Mesendoderm (in vitro differentiated cells): ENCODE data around the gene DENND4C.
"Not testable (repeated sequence)": the region's sequence is repeated elsewhere in the genome, so short reads cannot be mapped to it uniquely, and the experiment has no call there.

Source experiments
- DNase-seq: peaks from one replicate; pipeline ENCODE4 v3.0.0; 2013
- H2AK5ac ChIP-seq: 2 replicates; pipeline ENCODE4 v1.6.1; 2013; ENCODE audit warnings: low read length, inconsistent platforms
- H2BK120ac ChIP-seq: 2 replicates; pipeline ENCODE4 v1.6.1; 2013; ENCODE audit warnings: low read depth, mild to moderate bottlenecking, low read length, moderate library complexity, mixed read lengths
- H2BK15ac ChIP-seq: replicated peaks from 2 replicates; pipeline ENCODE4 v1.6.1; 2013; ENCODE audit warnings: low read depth, mild to moderate bottlenecking, moderate library complexity
- H2BK5ac ChIP-seq: 2 replicates; pipeline ENCODE4 v1.6.1; 2013; ENCODE audit warnings: low read length, inconsistent platforms
- H3K18ac ChIP-seq: 2 replicates; pipeline ENCODE4 v1.6.1; 2013; ENCODE audit warnings: mild to moderate bottlenecking, low read length, mixed read lengths
- H3K23ac ChIP-seq: one replicate; pipeline ENCODE4 v1.6.1; 2013; ENCODE audit warnings: low read length
- H3K27ac ChIP-seq: 2 replicates; pipeline ENCODE4 v1.5.1; 2013; ENCODE audit warnings: low read depth, mild to moderate bottlenecking, inconsistent platforms, low read length, moderate library complexity
- H3K27me3 ChIP-seq: 2 replicates; pipeline ENCODE4 v1.6.1; 2013; ENCODE audit warnings: low read length, control low read depth, mild to moderate bottlenecking, inconsistent platforms; ENCODE audit not compliant: insufficient read depth, poor library complexity
- H3K36me3 ChIP-seq: 2 replicates; pipeline ENCODE4 v1.6.1; 2013; ENCODE audit warnings: low read length, inconsistent platforms; ENCODE audit not compliant: control insufficient read depth, insufficient read depth
- H3K4ac ChIP-seq: one replicate; pipeline ENCODE4 v1.6.1; 2013; ENCODE audit warnings: low read depth, mild to moderate bottlenecking, low read length, moderate library complexity
- H3K4me1 ChIP-seq: 2 replicates; pipeline ENCODE4 v1.6.1; 2013; ENCODE audit warnings: low read depth, low read length, inconsistent platforms; ENCODE audit not compliant: control insufficient read depth
- H3K4me2 ChIP-seq: 2 replicates; pipeline ENCODE4 v1.6.1; 2013; ENCODE audit warnings: low read length
- H3K4me3 ChIP-seq: 2 replicates; pipeline ENCODE4 v1.5.1; 2013; ENCODE audit warnings: mild to moderate bottlenecking, low read length
- H3K56ac ChIP-seq: one replicate; pipeline ENCODE4 v1.6.1; 2013; ENCODE audit warnings: low read length
- H3K79me1 ChIP-seq: 2 replicates; pipeline ENCODE4 v1.6.1; 2013; ENCODE audit warnings: low read length, inconsistent platforms
- H3K79me2 ChIP-seq: 2 replicates; pipeline ENCODE4 v1.6.1; 2013; ENCODE audit warnings: mild to moderate bottlenecking, low read length; ENCODE audit not compliant: control insufficient read depth, insufficient read depth
- H3K9ac ChIP-seq: 2 replicates; pipeline ENCODE4 v1.6.1; 2013; ENCODE audit warnings: low read length, inconsistent platforms
- H4K5ac ChIP-seq: one replicate; pipeline ENCODE4 v1.6.1; 2013; ENCODE audit warnings: low read length
- H4K8ac ChIP-seq: one replicate; pipeline ENCODE4 v1.6.1; 2013; ENCODE audit warnings: low read depth, mild to moderate bottlenecking, control low read depth, low read length, moderate library complexity
- WGBS: extraction: QIAGEN DNeasy Blood & Tissue Kit; methylation state at CpG from one replicate; pipeline ENCODE4 v1.1.7; 2013; ENCODE audit warnings: low lambda C conversion rate, missing lambda C conversion rate; ENCODE audit not compliant: insufficient coverage; ENCODE audit errors: extremely low coverage; 5-methylcytosine and 5-hydroxymethylcytosine counted together

DENND4C gene

DNA sequence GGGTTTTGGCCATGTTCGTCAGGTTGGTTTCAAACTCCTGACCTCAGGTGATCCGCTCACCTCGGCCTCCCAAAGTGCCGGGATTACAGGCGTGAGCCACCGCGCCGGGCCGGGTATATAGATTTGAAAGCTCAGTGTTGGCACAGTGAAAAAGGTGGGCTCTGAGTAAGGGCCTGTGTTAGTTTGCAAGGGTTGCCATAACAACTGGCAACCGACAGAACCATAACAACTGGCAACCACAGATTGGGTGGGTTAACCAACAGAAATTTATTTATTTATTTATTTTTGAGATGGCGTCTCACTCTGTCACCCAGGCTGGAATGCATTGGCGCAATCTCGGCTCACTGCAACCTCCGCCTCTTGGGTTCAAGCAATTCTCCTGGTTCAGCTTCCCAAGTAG is 154.7 kb downstream of the DENND4C start:
- not testable (repeated sequence) for H3K79me1 ChIP-seq, H3K27ac ChIP-seq, H3K18ac ChIP-seq, H2BK5ac ChIP-seq, H3K4me3 ChIP-seq, H3K4me2 ChIP-seq, H3K79me2 ChIP-seq, H2BK120ac ChIP-seq, H3K4me1 ChIP-seq, H3K27me3 ChIP-seq, DNase-seq, H3K36me3 ChIP-seq, H2AK5ac ChIP-seq, H3K4ac ChIP-seq, H4K5ac ChIP-seq, H3K23ac ChIP-seq, H2BK15ac ChIP-seq, H3K56ac ChIP-seq, H3K9ac ChIP-seq, H4K8ac ChIP-seq
- WGBS = no CpG with 5 or more reads among the region's 14 CpGs

DNA sequence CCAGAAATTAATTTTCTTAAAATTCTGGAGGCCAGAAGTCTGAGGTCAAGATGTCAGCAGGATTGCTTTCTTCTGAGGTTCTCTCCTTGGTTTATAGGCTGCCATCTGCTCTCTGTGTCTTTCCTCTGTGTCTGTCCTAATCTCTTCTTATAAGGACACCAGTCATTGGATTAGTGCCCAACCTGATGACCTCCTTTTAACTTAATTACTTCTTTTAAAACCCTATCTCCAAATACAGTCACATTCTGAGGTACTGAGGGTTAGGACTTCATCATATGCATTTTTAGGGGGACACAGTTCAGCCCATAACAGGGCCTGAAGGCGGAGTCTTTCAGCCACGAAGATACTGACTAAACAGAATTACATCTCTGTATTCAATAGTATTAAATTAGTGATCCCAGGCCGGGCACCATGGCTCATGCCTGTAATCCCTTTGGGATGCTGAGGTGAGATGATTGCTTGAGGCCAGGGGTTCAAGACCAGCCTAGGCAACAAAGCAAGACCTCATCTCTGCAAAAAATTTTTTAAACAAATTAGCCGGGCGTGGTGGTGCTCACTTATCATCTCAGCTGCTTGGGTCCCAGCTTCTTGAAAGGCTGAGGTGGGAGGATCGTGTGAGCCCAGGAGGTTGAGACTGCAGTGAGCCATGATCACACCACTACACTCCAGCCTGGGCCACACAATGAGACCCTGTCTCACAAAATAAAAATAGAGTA is 155.5 kb downstream of the DENND4C start:
- no peak overlapping the region for H3K4me3 ChIP-seq
- no CpG with 5 or more reads among the region's 6 CpGs for WGBS
- no peak for DNase-seq

DNA sequence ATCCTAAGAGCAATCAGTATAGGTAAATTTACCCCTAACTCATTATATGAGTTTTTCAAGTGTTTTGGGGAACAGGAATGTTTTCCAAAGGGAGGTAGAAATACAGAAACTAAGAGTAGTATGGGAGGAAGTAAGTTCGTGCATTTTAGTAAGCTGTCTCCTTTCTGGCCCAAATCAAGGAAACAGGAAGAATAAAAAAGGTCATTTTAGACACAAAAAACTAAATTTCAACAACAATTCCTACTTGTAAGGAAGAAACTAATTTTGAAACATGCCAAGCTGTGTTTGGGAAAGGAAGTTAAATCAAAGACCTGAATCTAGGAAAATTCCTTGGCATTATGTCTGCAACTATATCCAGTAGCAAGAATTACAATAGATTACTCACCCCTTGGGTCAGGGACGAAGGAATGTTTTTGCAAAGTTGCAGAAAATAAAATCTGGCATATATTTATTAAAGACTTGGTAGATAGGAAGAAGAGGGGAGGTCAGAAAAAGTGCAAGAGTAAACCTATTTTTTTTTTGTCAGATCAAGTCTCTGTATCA is 156.1 kb downstream of the DENND4C start:
- H3K4me3 ChIP-seq = no peak overlapping the region
- no peaks in the 10 kb centered on the region for H3K79me1 ChIP-seq
- no peak overlapping the region for H2BK120ac ChIP-seq
- H4K5ac ChIP-seq = no peak overlapping the region
- no peak overlapping the region for H3K9ac ChIP-seq
- WGBS = no CpG with 5 or more reads among the region's 2 CpGs
- no peak for DNase-seq
- no peak overlapping the region for H3K56ac ChIP-seq
- no peak overlapping the region for H2AK5ac ChIP-seq
- no peak overlapping the region for H2BK5ac ChIP-seq
- H3K4me2 ChIP-seq = no peak overlapping the region
- H3K27me3 ChIP-seq = no peaks in the 10 kb centered on the region
- no peak overlapping the region for H2BK15ac ChIP-seq
- H3K4me1 ChIP-seq = no peaks in the 10 kb centered on the region
- H3K4ac ChIP-seq = no peak overlapping the region
- no peak overlapping the region for H3K23ac ChIP-seq
- H3K18ac ChIP-seq = no peak overlapping the region
- H3K79me2 ChIP-seq = no peaks in the 10 kb centered on the region
- H3K36me3 ChIP-seq = no peaks in the 10 kb centered on the region
- no peak overlapping the region for H3K27ac ChIP-seq
- no peak overlapping the region for H4K8ac ChIP-seq

More for the DNA sequence above, 155.5 kb downstream of the DENND4C start:
- no peaks in the 10 kb centered on the region for H3K36me3 ChIP-seq
- no peak overlapping the region for H2BK120ac ChIP-seq
- no peak overlapping the region for H2BK5ac ChIP-seq
- no peak overlapping the region for H2AK5ac ChIP-seq
- H3K79me1 ChIP-seq = no peaks in the 10 kb centered on the region
- no peak overlapping the region for H3K4me2 ChIP-seq
- H3K79me2 ChIP-seq = no peaks in the 10 kb centered on the region
- no peaks in the 10 kb centered on the region for H3K4me1 ChIP-seq
- no peaks in the 10 kb centered on the region for H3K27me3 ChIP-seq
- no peak overlapping the region for H3K4ac ChIP-seq
- H3K9ac ChIP-seq = no peak overlapping the region
- H4K5ac ChIP-seq = no peak overlapping the region
- H3K23ac ChIP-seq = no peak overlapping the region
- H3K27ac ChIP-seq = no peak overlapping the region
- H3K18ac ChIP-seq = no peak overlapping the region
- no peak overlapping the region for H4K8ac ChIP-seq
- H2BK15ac ChIP-seq = no peak overlapping the region
- no peak overlapping the region for H3K56ac ChIP-seq

DNA sequence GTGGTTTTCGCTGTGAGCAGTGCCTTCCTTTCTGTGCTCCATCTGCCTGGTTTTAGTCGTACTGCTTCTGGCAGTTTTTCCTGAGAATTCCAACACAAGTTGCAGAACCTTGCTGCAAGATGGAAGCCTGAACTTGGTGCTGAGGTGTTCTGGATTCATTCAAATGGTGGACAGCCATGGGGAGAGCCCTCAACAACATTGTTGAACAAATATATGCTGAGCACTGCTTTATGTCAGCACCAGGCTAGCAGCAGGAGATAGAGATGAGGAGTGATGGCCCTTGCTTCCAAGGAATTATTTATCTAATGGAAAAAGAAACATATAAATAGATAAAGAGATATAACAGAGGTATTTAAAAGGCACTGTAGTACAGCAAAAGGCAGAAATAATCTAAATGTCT is 156.8 kb downstream of the DENND4C start:
- H2BK120ac ChIP-seq = no peak overlapping the region
- no peak overlapping the region for H3K27ac ChIP-seq
- H3K36me3 ChIP-seq = no peaks in the 10 kb centered on the region
- H3K9ac ChIP-seq = no peak overlapping the region
- H3K23ac ChIP-seq = no peak overlapping the region
- H4K5ac ChIP-seq = no peak overlapping the region
- H3K79me1 ChIP-seq = no peaks in the 10 kb centered on the region
- no peaks in the 10 kb centered on the region for H3K79me2 ChIP-seq
- no peak overlapping the region for H2BK15ac ChIP-seq
- H3K4ac ChIP-seq = no peak overlapping the region
- H3K4me2 ChIP-seq = no peak overlapping the region
- H4K8ac ChIP-seq = no peak overlapping the region
- no peaks in the 10 kb centered on the region for H3K4me1 ChIP-seq
- H3K18ac ChIP-seq = no peak overlapping the region
- no peak overlapping the region for H2BK5ac ChIP-seq
- no peaks in the 10 kb centered on the region for H3K27me3 ChIP-seq
- WGBS = no CpG with 5 or more reads among the region's 2 CpGs
- no peak overlapping the region for H2AK5ac ChIP-seq
- H3K4me3 ChIP-seq = no peak overlapping the region
- no peak overlapping the region for H3K56ac ChIP-seq
- no peak for DNase-seq

DNA sequence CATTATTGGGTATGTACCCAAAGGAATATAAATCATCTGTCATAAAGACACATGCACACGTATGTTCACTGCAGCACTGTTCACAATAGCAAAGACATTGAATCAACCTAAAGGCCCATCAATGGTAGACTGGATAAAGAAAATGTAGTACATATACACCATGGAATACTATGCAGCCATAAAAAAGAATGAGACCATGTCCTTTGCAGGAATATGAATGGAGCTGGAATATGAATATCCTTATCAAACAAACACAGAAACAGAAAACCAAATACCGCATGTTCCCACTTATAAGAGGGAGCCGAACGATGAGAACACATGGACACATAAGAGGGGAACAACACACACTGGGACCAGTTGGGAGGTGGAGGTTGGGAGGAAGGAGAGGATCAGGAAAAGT is 159.0 kb downstream of the DENND4C start:
- not testable (repeated sequence) for H2BK5ac ChIP-seq, H4K5ac ChIP-seq, H3K79me2 ChIP-seq, H2BK120ac ChIP-seq, H3K36me3 ChIP-seq, H3K4me1 ChIP-seq, H3K4me2 ChIP-seq, H3K4me3 ChIP-seq, DNase-seq, H2AK5ac ChIP-seq, H3K27me3 ChIP-seq, H3K79me1 ChIP-seq, H3K23ac ChIP-seq, H3K9ac ChIP-seq, H3K4ac ChIP-seq, H3K56ac ChIP-seq, H3K27ac ChIP-seq, H3K18ac ChIP-seq, H4K8ac ChIP-seq, H2BK15ac ChIP-seq
- no CpG with 5 or more reads among the region's 4 CpGs for WGBS

DNA sequence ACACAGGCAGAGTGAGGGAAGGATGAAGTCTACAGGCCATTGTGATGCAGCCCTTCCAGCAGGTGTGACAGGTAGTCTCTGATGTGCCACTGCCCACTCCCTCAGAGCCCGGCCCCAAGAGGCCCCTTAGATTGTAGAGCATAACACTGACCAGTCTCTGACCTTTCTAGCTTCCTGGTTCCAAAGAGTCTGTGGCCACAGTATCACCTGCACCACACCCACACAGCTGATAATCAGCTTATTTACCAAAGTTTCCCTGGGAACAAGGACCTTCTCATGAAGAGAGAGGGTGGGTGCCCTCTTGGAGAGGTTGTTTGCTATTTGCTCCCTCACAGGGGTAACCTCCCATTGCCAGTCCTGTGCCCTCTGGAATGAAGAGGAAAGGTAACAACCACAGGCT is 167.4 kb downstream of the DENND4C start:
- Histone ChIP-seq H3K36me3 (no peaks in the 10 kb centered on the region), H4K8ac (no peak overlapping the region), H3K27ac (no peak overlapping the region), H2BK15ac (no peak overlapping the region), H3K56ac (no peak overlapping the region), H2AK5ac (no peak overlapping the region), H3K23ac (no peak overlapping the region), H3K79me2 (no peaks in the 10 kb centered on the region), H3K4me2 (no peak overlapping the region), H3K4ac (no peak overlapping the region), H2BK120ac (no peak overlapping the region), H3K4me1 (no peaks in the 10 kb centered on the region), H2BK5ac (no peak overlapping the region), H3K4me3 (no peak overlapping the region), H3K27me3 (no peaks in the 10 kb centered on the region), H4K5ac (no peak overlapping the region), H3K79me1 (no peaks in the 10 kb centered on the region), H3K9ac (no peak overlapping the region), H3K18ac (no peak overlapping the region)
- DNase-seq = no peak
- no CpG with 5 or more reads among the region's 1 CpG for WGBS
